ENCODE data around the gene CAMK2G. TPM values are rescaled to one million over a fixed set of nuclear protein-coding genes. Genes with fewer than 3 reads are reported as not detected.
"Not testable (repeated sequence)": the region's sequence is repeated elsewhere in the genome, so short reads cannot be mapped to it uniquely, and the experiment has no call there.

Gene CAMK2G
- polyA plus RNA-seq, 3 donors, result 1.7 to 60.7 (median 3.0) TPM

DNA sequence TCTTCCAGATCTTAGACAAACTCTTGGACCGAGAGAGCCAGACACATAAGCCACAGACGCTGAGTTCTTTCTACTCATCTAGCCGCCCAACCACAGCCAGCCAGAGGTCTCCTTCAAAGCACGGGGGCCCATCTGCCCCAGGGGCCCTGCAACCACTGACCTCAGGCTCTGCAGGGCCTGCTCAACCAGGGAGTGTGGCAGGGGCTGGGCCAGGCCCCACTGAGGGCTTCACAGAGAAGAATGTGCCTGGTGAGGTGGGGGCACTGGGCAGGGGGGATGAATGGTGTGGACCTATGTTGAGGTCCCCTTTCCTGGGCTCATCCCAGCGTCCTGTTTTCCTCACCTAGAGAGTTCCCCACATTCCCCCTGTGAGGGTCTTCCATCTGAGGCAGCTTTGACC lies 77.6 kb downstream of the CAMK2G start:
- H3K36me3 Mint-ChIP-seq, result peaks cover 83 to 100% of the 10 kb centered on the region in 2 donors
- H3K4me2 ChIP-seq (replicated peaks; ENCODE audit: extremely low read depth, low read length, poor library complexity, severe bottlenecking), result no peak overlapping the region
- H3K4me3 ChIP-seq (replicated peaks in 1 of 3; ENCODE audit: low read depth in 2 of 3, low read length in 3 of 3), result no peak overlapping the region
- TF ChIP-seq, protein P1, sequence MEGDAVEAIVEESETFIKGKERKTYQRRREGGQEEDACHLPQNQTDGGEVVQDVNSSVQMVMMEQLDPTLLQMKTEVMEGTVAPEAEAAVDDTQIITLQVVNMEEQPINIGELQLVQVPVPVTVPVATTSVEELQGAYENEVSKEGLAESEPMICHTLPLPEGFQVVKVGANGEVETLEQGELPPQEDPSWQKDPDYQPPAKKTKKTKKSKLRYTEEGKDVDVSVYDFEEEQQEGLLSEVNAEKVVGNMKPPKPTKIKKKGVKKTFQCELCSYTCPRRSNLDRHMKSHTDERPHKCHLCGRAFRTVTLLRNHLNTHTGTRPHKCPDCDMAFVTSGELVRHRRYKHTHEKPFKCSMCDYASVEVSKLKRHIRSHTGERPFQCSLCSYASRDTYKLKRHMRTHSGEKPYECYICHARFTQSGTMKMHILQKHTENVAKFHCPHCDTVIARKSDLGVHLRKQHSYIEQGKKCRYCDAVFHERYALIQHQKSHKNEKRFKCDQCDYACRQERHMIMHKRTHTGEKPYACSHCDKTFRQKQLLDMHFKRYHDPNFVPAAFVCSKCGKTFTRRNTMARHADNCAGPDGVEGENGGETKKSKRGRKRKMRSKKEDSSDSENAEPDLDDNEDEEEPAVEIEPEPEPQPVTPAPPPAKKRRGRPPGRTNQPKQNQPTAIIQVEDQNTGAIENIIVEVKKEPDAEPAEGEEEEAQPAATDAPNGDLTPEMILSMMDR (IDR thresholded peaks at IDR 0.05), result no peak
- peaks cover 52% of the 10 kb centered on the region for H4K20me1 ChIP-seq (ENCODE audit: insufficient read depth, low read length)
- intact Hi-C loops (cut with micrococcal nuclease), result no loop called here
- no peak overlapping the region for H3K27ac ChIP-seq (ENCODE audit: low read depth in 1 of 2, low read length in 2 of 2)
- no peaks in the 10 kb centered on the region for H3K79me2 ChIP-seq (ENCODE audit: insufficient read depth, low read length)
- H3K27me3 Mint-ChIP-seq (ENCODE audit: low read depth in 3 of 3), result peaks cover 0 to 1% (median 0%) of the 10 kb centered on the region in 3 donors
- H3K36me3 ChIP-seq (replicated peaks in 1 of 2; ENCODE audit: control insufficient read depth in 1 of 2, insufficient read depth in 2 of 2, low read length in 2 of 2), result peaks cover 91 to 100% of the 10 kb centered on the region in 2 donors
- H3K9me3 ChIP-seq (replicated peaks in 1 of 2; ENCODE audit: control insufficient read depth in 1 of 2, insufficient read depth in 1 of 2, low read length in 2 of 2), result no peaks in the 10 kb centered on the region
- H3K4me3 Mint-ChIP-seq, result no peak overlapping the region
- DNase-seq, result no peak
- H3K27me3 ChIP-seq (ENCODE audit: control insufficient read depth in 2 of 2, insufficient read depth in 2 of 2, low read length in 2 of 2), result no peaks in the 10 kb centered on the region
- no peaks in the 10 kb centered on the region for H3K4me1 ChIP-seq (ENCODE audit: control insufficient read depth in 1 of 2, insufficient read depth in 2 of 2, low read length in 2 of 2)
- H3K4me1 Mint-ChIP-seq, result no peaks in the 10 kb centered on the region
- no peak overlapping the region for H2AFZ ChIP-seq (ENCODE audit: insufficient read depth, low read depth, low read length, poor library complexity, severe bottlenecking)
- H3K9me3 Mint-ChIP-seq, result peaks cover 0 to 2% (median 0%) of the 10 kb centered on the region in 7 donors
- H3K27ac Mint-ChIP-seq, result peak overlapping the region in 2 of 7 donors; percentile 20 to 35
- WGBS (ENCODE audit: insufficient coverage), result 100% methylated on average over 3 of the region's 5 CpGs
- H3K9ac ChIP-seq (ENCODE audit: insufficient read depth, low read length, poor library complexity, severe bottlenecking), result no peak overlapping the region

DNA sequence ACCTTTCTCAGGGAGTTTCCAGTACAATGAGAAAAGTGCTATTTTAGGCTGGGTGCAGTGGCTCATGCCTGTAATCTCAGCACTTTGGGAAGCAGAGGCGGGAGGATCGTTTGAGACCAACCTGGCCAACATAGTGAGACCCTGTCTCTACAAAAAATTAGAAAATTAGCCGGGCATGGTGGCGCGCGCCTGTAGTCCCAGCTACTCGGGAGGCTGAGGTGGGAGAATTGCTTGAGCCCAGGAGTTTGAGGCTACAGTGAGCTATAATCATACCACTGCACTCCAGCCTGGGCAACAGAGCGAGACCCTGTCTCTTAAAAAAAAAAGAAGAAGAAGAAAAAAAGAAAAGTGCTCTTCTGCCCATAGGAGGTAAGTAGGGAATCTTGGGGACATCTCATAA lies 78.3 kb downstream of the CAMK2G start:
- not testable (repeated sequence) for H3K79me2 ChIP-seq (ENCODE audit: insufficient read depth, low read length); H3K4me3 ChIP-seq (replicated peaks in 1 of 3; ENCODE audit: low read depth in 2 of 3, low read length in 3 of 3)
- WGBS (ENCODE audit: insufficient coverage), result 100% methylated on average over 1 of the region's 8 CpGs

DNA sequence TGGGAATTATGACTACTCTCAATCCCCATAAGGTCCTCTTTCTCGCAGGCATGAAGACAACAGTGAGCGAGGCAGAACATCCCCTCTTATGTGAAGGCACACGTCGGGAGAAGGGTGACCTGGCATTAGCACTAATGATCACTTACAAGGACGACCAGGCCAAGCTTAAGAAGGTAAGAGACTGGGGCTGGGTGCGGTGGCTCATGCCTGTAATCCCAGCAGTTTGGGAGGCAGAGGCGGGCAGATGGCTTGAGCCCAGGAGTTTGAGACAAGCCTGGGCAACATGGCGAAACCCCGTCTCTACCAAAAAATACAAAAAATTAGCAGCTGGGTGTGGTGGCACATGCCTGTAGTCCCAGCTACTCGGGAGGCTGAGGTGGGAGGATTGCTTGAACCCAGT lies 78.9 kb downstream of the CAMK2G start:
- H3K9ac ChIP-seq (ENCODE audit: insufficient read depth, low read length, poor library complexity, severe bottlenecking); DNase-seq; H3K9me3 Mint-ChIP-seq; H3K9me3 ChIP-seq (replicated peaks in 1 of 2; ENCODE audit: control insufficient read depth in 1 of 2, insufficient read depth in 1 of 2, low read length in 2 of 2); H3K4me1 Mint-ChIP-seq; H3K4me2 ChIP-seq (replicated peaks; ENCODE audit: extremely low read depth, low read length, poor library complexity, severe bottlenecking); H3K27me3 Mint-ChIP-seq (ENCODE audit: low read depth in 3 of 3); H3K4me1 ChIP-seq (ENCODE audit: control insufficient read depth in 1 of 2, insufficient read depth in 2 of 2, low read length in 2 of 2); H2AFZ ChIP-seq (ENCODE audit: insufficient read depth, low read depth, low read length, poor library complexity, severe bottlenecking); H3K4me3 ChIP-seq (replicated peaks in 1 of 3; ENCODE audit: low read depth in 2 of 3, low read length in 3 of 3); H3K79me2 ChIP-seq (ENCODE audit: insufficient read depth, low read length); intact Hi-C loops (cut with micrococcal nuclease); H3K4me3 Mint-ChIP-seq; H3K27me3 ChIP-seq (ENCODE audit: control insufficient read depth in 2 of 2, insufficient read depth in 2 of 2, low read length in 2 of 2); H3K27ac ChIP-seq (ENCODE audit: low read depth in 1 of 2, low read length in 2 of 2): not testable (repeated sequence)
- Histone ChIP-seq H4K20me1 (ENCODE audit: insufficient read depth, low read length) (peaks cover 39% of the 10 kb centered on the region), H3K36me3 (replicated peaks in 1 of 2; ENCODE audit: control insufficient read depth in 1 of 2, insufficient read depth in 2 of 2, low read length in 2 of 2) (peaks cover 91 to 100% of the 10 kb centered on the region in 2 donors)
- WGBS (ENCODE audit: insufficient coverage), result 97% methylated on average over 6 of the region's 10 CpGs
- peak overlapping the region in 1 of 7 donors; percentile 54 for H3K27ac Mint-ChIP-seq
- peaks cover 86 to 100% of the 10 kb centered on the region in 2 donors for H3K36me3 Mint-ChIP-seq

More for the DNA sequence above, 78.3 kb downstream of the CAMK2G start:
- H3K36me3 Mint-ChIP-seq, result peaks cover 83 to 100% of the 10 kb centered on the region in 2 donors
- H3K27ac ChIP-seq (ENCODE audit: low read depth in 1 of 2, low read length in 2 of 2); H3K4me3 Mint-ChIP-seq; H3K9me3 ChIP-seq (replicated peaks in 1 of 2; ENCODE audit: control insufficient read depth in 1 of 2, insufficient read depth in 1 of 2, low read length in 2 of 2); H3K27me3 ChIP-seq (ENCODE audit: control insufficient read depth in 2 of 2, insufficient read depth in 2 of 2, low read length in 2 of 2); intact Hi-C loops (cut with micrococcal nuclease); H3K27ac Mint-ChIP-seq; H3K27me3 Mint-ChIP-seq (ENCODE audit: low read depth in 3 of 3); H2AFZ ChIP-seq (ENCODE audit: insufficient read depth, low read depth, low read length, poor library complexity, severe bottlenecking); DNase-seq; H3K9me3 Mint-ChIP-seq; H3K4me1 Mint-ChIP-seq; H3K9ac ChIP-seq (ENCODE audit: insufficient read depth, low read length, poor library complexity, severe bottlenecking); H3K4me1 ChIP-seq (ENCODE audit: control insufficient read depth in 1 of 2, insufficient read depth in 2 of 2, low read length in 2 of 2); H3K4me2 ChIP-seq (replicated peaks; ENCODE audit: extremely low read depth, low read length, poor library complexity, severe bottlenecking): not testable (repeated sequence)
- Histone ChIP-seq H3K36me3 (replicated peaks in 1 of 2; ENCODE audit: control insufficient read depth in 1 of 2, insufficient read depth in 2 of 2, low read length in 2 of 2) (peaks cover 91 to 100% of the 10 kb centered on the region in 2 donors), H4K20me1 (ENCODE audit: insufficient read depth, low read length) (peaks cover 44% of the 10 kb centered on the region)
